Measurements from ENCODE around the gene WRAP53.

The WRAP53 gene

DNA sequence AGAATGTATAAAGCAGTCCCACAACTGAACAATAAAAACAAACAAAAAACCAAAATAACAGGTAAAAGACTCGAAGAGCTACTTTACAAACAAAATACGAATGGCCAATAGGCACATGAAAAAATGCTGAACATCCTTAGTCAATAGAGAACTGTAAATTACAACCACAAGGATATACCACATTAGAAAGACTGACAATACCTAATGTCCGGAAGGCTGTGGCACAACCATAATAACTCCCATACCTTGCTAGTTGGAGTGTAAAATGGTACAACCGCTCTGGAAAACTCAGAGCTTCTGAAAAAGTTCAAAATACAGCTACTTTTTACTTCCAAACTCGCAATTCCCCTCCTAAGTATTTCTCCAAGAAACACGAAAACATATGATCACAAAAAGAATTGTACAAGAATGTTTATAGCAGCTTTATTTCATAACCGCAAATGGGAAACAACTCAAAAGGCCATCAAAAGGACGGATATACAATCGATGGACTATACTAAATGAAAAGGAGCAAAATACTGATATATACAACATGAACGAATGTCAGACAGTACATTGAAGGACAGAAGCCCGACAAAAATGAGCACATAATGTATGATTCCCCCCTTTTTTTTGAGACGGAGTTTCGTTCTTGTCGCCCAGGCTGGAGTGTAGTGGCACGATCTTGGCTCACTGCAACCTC is 3.3 kb upstream of the WRAP53 start:
- no peak for DNase-seq

DNA sequence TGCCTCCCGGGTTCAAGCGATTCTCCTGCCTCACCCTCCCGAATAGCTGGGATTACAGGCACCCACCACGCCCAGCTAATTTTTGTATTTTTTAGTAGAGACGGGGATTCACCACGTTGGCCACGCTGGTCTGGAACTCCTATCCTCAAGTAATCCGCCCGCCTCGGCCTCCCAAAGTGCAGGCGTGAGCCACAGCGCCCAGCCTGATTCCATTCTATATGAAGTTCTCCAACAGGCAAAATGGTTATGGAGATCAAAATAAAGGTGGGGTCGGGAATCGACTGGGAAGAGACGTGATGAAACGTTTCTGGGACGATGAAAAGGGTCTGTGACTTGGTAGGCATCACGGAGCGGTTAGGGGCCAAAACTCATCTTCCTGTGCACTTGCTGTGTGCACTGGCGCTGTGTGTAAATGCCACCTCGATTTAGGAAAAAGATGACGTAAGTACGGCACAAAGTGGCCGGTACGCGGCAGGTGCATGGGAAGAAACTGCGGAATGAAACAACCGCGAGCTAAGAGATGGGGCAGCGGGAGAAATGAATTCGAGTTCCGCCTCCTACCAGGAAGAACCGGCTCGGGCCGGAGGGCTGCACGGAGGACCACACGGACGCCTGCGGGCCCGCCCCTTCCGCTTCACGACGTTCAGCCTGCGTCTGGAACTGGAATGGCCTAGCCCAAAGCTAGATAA is 2.6 kb upstream of the WRAP53 start:
- peak; percentile 96 for DNase-seq

DNA sequence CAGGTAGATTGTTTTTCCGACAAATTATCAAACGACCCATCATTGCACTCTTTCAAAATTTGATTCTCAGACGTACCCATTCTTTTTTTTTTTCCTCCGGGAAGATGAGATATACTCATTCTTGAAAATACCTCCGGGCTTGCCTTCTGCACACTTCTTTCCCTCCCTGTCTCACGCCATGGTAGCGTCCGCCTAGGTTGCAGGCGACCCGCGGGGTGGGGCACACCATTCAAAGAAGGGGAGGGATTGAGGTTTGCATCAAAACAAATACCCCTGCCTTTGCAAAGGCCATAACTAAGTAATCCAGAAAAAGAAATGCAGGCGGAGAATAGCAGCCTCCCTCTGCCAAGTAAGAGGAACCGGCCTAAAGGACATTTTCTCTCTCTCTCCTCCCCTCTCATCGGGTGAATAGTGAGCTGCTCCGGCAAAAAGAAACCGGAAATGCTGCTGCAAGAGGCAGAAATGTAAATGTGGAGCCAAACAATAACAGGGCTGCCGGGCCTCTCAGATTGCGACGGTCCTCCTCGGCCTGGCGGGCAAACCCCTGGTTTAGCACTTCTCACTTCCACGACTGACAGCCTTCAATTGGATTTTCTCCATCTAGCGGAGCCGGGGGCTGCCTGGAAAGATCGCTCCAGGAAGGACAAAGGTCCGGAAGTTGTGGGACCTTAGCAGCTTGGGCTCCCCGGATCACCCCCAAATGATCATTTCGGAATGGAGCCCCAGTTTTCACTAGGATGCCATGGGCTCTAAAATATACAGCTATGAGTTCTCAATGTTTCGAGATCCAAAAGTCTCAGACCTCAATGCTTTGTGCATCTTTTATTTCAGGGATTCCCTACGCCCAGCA is 1.8 kb upstream of the WRAP53 start:
- peak; percentile 94 for DNase-seq

GRCh38 chr17:7687072-7687907 is 987 bp upstream of the WRAP53 start, which contains the start of gene TP53:
TP53 (minus strand) TSS chr17:7687490; CDS start chr17:7676594, 10,896 bp downstream.
- peak; percentile 91 for DNase-seq

- no peak for DNase-seq
Observed at GRCh38 chr17:7688808-7689316, 585 bp downstream of the WRAP53 start.

DNA sequence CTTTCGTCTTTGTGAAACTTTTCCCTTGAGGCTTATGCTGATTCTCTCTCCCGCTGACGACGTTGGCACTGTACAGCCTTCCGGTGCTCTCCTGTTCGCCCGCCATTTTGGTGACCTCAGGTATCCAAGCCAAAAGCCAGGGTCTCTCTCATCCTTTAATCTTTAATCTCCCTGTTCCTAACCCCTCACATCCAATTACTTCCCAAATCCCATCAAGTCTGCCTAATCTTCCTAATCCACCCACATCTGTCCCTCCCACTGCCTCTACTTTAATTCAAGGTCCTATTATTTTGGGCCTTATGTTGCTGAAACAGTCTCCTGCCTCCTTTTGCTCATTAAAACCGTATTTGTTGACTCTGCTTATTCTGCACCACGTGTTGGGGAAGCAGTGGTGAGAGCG is 7.3 kb downstream of the WRAP53 start:
- no peak for DNase-seq

GRCh38 chr17:7697828-7698588 is 9.7 kb downstream of the WRAP53 start:
- no peak for DNase-seq

DNA sequence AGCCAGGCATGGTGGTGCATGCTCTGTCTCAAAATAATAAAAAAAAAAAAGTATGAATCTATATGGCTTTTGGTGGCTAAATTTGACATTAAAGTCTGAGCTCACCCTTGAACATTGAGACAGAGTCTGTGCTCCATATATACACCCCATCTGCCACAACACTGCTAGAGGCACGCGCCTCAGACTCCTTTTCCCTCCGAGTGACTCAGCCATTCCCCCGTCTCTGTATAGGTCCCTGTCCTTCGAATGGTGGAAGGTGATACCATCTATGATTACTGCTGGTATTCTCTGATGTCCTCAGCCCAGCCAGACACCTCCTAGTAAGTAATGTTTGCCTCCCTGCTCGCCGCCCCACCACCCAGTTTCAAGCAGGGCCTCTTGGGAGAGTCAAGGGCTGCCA is 12.2 kb downstream of the WRAP53 start:
- DNase-seq, result no peak

GRCh38 chr17:7701681-7702080 is 13.4 kb downstream of the WRAP53 start:
- no peak for DNase-seq

DNA sequence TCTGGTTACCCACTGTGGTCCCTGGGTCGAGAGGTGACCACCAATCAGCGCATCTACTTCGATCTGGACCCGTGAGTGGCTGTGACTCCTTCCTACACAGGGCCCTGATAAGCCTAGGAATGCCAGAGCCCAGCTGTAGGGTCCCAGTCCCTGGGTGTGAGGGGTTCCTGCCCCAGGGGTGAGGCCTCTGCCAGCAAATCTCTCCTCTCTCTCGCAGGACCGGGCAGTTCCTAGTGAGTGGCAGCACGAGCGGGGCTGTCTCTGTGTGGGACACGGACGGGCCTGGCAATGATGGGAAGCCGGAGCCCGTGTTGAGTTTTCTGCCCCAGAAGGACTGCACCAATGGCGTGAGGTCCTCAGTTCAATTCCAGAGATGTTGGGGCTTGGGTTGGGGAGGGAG is 14.5 kb downstream of the WRAP53 start:
- no peak for DNase-seq

DNA sequence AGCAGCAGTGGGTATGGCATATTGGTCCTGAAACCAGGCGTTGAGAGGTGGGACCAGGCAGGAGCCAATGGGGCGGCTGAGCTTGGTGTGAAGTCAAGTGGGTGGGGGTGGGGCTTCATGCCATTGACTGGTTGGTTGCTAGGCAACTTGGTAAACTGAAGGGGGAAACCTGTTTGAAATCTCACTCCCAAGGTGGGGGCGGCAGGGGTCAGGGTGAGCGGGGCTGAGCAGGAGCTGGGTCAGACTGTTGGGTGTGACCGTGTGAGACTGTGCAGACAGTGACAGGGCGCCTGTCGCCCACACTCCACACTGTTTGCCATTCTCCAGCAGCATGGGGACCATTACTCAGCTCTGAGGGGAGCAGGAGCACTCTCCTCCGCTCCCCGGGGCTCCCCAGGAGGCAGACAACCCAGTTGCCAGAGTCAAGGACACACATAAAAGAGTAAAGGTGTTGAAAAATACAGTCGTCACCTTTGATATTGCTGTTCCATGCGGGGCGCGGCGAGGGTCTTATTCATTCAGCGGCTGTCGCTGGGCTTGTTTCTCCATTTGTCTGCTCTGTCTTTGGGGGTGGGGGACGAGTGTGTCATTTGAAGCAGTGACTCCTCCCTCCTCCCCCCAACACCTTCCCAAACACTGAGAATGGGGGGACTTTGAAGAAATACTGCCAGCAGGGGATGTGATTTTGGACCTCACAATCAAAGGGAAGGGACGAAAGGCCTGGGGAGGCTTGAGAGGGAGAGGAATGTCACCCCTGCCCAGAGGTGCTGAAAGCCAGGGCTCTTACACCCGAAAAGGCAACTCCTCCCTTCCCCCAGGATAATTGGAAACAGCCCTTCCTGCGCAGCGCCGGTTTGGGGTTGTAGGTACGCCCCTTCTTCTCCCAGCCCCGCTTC is 15.6 kb downstream of the WRAP53 start:
- no peak for DNase-seq

GRCh38 chr17:7704601-7705268 is 16.5 kb downstream of the WRAP53 start, which contains the start of gene EFNB3:
EFNB3 (plus strand) TSS chr17:7705202; CDS start chr17:7705599, 397 bp downstream.
- no peak for DNase-seq

GRCh38 chr17:7705269-7706255 is 17.3 kb downstream of the WRAP53 start:
- no peak for DNase-seq

DNA sequence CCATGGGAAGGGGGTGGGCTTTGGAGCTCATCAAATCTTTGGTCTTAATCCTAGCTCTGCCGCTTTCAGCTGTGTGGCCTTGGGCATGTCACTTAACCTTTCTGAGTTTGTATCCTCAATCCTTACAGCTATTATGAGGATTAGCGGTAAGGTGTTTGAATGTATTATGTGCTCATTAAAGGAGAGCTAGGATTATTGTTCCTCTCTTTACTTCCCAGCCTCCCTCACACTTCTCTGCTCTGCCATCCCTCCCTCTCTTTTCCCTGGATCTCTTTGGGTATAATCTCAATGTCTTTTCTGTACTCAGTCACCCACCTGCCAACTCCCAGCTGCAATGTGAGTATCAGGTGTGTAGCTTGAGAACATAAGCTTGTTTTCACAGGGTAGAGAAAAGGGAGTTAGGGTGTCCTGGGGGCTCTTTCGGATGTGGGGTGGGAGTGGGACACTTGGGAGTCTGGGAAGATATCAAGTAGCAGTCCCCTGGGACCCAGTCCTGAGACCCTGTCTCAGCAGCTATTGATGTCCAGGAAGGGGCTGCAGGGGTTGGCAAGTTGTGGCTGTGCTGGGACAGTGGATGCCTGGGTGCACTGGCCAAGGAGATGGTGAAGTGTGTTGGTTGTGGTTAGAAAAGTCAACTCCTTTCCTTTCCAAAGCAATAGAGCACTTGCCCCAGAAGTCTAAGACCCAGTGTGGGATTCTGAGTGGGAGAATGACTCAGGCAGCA is 18.5 kb downstream of the WRAP53 start:
- DNase-seq, result no peak

DNA sequence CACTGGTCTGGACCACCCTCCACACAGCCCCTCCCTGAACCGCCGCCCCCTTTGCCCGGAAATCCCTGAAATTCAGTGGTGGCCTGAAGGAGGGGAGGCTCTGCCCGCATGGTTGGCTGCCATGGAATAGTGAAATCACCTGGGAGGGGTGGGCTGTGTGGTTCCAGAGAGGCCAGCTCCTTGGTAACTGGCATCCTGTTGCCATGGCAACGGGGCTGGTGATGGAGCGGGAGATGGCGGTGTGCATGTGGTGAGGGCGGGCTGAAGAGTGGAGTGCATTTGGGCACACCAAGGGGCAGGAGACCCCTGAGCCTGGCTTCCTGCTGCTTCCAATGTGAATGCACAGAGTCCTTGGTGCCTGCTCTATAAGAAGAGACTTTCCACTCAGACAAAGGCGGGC is 19.2 kb downstream of the WRAP53 start:
- DNase-seq, result no peak

GRCh38 chr17:7707858-7708750 is 19.8 kb downstream of the WRAP53 start:
- DNase-seq, result no peak

- DNase-seq, result no peak
Observed at GRCh38 chr17:7709031-7709430, 20.8 kb downstream of the WRAP53 start.
